Measurements from ENCODE around the gene LUZP1.

Gene LUZP1

DNA sequence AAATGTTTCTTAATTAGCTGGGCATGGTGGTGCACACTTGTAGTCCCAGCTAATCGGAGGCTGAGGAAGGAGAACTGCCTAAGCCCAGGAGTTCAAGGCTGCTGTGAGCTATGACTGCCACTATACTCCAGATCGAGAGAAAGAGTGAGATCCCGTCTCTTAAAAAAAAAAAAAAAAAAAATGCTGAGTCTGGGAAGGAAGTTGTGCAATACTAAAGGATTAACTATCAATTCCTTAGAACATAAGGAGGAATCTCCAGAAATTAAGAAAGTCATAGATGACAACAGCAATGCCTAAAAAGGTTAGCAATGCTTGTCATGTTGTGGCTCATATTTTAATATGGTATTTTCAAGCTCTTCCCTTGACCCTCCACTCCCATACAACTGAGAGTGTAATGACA, 5.3 kb downstream of the LUZP1 start:
- Histone ChIP-seq H3K9me3 (ENCODE audit: control insufficient read depth, insufficient read depth, low read depth, low read length) (no peaks in the 10 kb centered on the region), H3K36me3 (ENCODE audit: control insufficient read depth in 2 of 2, insufficient read depth in 1 of 2, low read length in 2 of 2) (no peaks in the 10 kb centered on the region), H3K4me1 (ENCODE audit: control insufficient read depth, insufficient read depth, low read length) (peaks cover 15% of the 10 kb centered on the region), H3K4me3 (ENCODE audit: low read depth, low read length) (no peak overlapping the region), H3K27ac (ENCODE audit: extremely low read depth, low read depth, low read length) (no peak overlapping the region)
- ChIA-PET CTCF (interaction anchor here (0.6 to 0.9 kb wide), 3 partner anchors 10 to 73 kb away, joined by 3 to 4 read pairs (median 4); no protein-coding TSS in a partner anchor), POLR2A (interaction anchor here (0.7 to 0.9 kb wide), 3 partner anchors 9 to 1104 kb away, joined by 3 to 4 read pairs (median 3); no protein-coding TSS in a partner anchor)
- TF ChIP-seq KLF8 (tag by site-specific recombination; IDR thresholded peaks at IDR 0.05) (no peak), ZBTB17 (tag by site-specific recombination; IDR thresholded peaks at IDR 0.05) (peak; percentile 33; the same call in 1 of the 2 replicates), ZNF114 (tag by site-specific recombination; IDR thresholded peaks at IDR 0.05) (no peak), ZIC2 (tag by site-specific recombination; IDR thresholded peaks at IDR 0.05) (no peak), ZNF48 (tag by site-specific recombination; IDR thresholded peaks at IDR 0.05) (no peak), ZNF777 (tag by site-specific recombination; IDR thresholded peaks at IDR 0.05; ENCODE audit: borderline replicate concordance) (no peak), ZNF202 (tag by site-specific recombination; IDR thresholded peaks at IDR 0.05; ENCODE audit: borderline replicate concordance) (no peak), ZNF341 (tag by site-specific recombination; IDR thresholded peaks at IDR 0.05; ENCODE audit: low read depth) (peak; percentile 24; the same call in 1 of the 2 replicates), ZNF654 (tag by site-specific recombination; IDR thresholded peaks at IDR 0.05; ENCODE audit: low read depth) (no peak)
- TF ChIP-seq, protein P1, sequence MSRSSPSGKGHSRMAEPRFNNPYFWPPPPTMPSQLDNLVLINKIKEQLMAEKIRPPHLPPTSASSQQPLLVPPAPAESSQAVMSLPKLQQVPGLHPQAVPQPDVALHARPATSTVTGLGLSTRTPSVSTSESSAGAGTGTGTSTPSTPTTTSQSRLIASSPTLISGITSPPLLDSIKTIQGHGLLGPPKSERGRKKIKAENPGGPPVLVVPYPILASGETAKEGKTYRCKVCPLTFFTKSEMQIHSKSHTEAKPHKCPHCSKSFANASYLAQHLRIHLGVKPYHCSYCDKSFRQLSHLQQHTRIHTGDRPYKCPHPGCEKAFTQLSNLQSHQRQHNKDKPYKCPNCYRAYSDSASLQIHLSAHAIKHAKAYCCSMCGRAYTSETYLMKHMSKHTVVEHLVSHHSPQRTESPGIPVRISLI (tag by site-specific recombination; IDR thresholded peaks at IDR 0.05): peak; percentile 87

DNA sequence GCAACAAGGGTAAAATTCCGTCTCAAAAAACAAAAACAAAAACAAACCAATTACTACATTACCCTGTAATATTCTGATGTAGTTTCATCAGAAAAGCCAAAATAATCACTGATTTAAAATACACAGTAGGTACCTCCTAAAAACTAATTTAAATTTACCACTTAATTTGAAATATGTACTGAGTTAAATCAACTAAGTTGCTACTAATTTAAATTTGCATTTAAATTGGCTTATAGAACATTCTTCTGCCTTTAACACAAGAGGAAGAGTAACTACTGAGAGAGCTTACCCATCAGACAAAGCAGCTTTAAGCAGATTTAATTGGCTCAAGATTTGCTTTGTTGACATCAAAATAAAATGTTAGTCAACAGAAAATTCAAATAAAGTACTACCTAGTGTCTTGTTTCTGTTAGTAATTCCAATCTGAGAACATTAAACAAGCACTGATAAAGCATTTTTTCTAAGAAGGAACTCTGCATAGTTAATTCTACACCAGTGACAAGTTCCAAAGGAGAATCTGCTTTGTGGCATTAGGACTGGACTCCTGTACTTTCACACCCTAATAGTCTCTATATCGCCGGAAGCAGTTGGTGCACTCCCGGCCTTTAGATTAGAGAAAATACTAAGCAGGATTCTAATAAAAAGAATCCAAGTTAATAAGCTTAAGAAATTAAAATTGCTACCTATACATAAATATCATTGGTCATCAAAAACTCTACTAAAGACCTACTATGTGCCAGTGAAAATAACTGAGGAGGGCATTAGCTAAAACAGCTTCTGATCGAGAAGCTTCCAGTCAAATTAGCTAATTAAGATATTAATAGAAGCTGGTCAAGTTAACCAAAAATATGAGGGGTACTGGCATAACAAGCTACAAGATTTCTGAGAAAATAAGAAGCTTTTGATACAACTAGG, 8.4 kb downstream of the LUZP1 start:
- POLR2A ChIA-PET: interaction anchor here (0.6 to 1.1 kb wide), 2 partner anchors 9 to 283 kb away, joined by 3 read pairs; partner anchors contain the start of gene LUZP1
- CTCF ChIA-PET: interaction anchor here (0.5 to 1.7 kb wide), 6 partner anchors 9 to 898 kb away, joined by 3 to 8 read pairs (median 4); no protein-coding TSS in a partner anchor
- no peak overlapping the region for H3K4me3 ChIP-seq (ENCODE audit: low read depth, low read length)
- H3K27ac ChIP-seq (ENCODE audit: extremely low read depth, low read depth, low read length): no peak overlapping the region
- H3K36me3 ChIP-seq (ENCODE audit: control insufficient read depth in 2 of 2, insufficient read depth in 1 of 2, low read length in 2 of 2): no peaks in the 10 kb centered on the region
- TF ChIP-seq ZNF184 (tag by site-specific recombination; IDR thresholded peaks at IDR 0.05) (no peak), ZFP37 (tag by site-specific recombination; IDR thresholded peaks at IDR 0.05) (no peak), KLF9 (tag by site-specific recombination; IDR thresholded peaks at IDR 0.05; ENCODE audit: low read depth) (no peak), ZNF416 (tag by site-specific recombination; IDR thresholded peaks at IDR 0.05) (no peak), ZFP69B (tag by site-specific recombination; IDR thresholded peaks at IDR 0.05) (no peak), MYNN (tag by site-specific recombination; IDR thresholded peaks at IDR 0.05; ENCODE audit: borderline replicate concordance) (no peak), ZNF664 (tag by site-specific recombination; IDR thresholded peaks at IDR 0.05) (peak; percentile 96), ZNF747 (tag by site-specific recombination; IDR thresholded peaks at IDR 0.05) (no peak)
- peaks cover 8% of the 10 kb centered on the region; the same call in 1 of the 2 replicates for H3K4me1 ChIP-seq (ENCODE audit: control insufficient read depth, insufficient read depth, low read length)
- H3K9me3 ChIP-seq (ENCODE audit: control insufficient read depth, insufficient read depth, low read depth, low read length): no peaks in the 10 kb centered on the region

DNA sequence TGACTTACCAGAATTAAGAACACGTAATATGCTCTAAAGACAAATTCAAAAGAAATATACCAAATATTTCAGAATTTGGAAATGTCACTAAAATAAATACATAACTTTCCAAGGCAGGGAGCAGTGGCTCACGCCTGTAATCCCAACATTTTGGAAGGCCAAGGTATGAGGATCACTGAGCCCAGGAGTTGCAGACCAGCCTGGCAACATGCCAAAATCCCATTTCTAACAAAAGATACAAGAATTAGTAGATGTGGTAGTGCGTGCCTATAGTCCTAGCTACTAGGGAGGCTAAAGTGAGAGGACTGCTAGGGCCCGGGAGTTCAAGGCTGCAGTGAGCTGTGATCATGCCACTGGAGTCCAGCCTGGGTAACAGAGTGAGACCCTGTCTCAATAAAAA, 11.7 kb downstream of the LUZP1 start:
- TF ChIP-seq ZNF112 (tag by site-specific recombination; IDR thresholded peaks at IDR 0.05): 0 out of 2 replicates have a peak, but pooled peaks have one; percentile 32
- TF ChIP-seq ZXDB (tag by site-specific recombination; IDR thresholded peaks at IDR 0.05): no peak
- no peak overlapping the region for H3K4me3 ChIP-seq (ENCODE audit: low read depth, low read length)
- H3K36me3 ChIP-seq (ENCODE audit: control insufficient read depth in 2 of 2, insufficient read depth in 1 of 2, low read length in 2 of 2): no peaks in the 10 kb centered on the region
- ChIA-PET CTCF (no interaction called here), POLR2A (no interaction called here)
- H3K9me3 ChIP-seq (ENCODE audit: control insufficient read depth, insufficient read depth, low read depth, low read length): no peaks in the 10 kb centered on the region
- H3K27ac ChIP-seq (ENCODE audit: extremely low read depth, low read depth, low read length): no peak overlapping the region
- peaks cover 3% of the 10 kb centered on the region; the same call in 1 of the 2 replicates for H3K4me1 ChIP-seq (ENCODE audit: control insufficient read depth, insufficient read depth, low read length)
